Brain microvascular endothelial cell (primary cell): ENCODE measurements around the gene SNAPC2.
"Not testable (repeated sequence)": the region's sequence is repeated elsewhere in the genome, so short reads cannot be mapped to it uniquely, and the experiment has no call there.

ENCODE experiments used
- DNase-seq: peaks from one replicate; pipeline ENCODE4 v3.0.0-alpha.2; 2020
- H3K27ac ChIP-seq: fragments of 250-450 bp; sonication (Bioruptor Pico); 2 replicates; pipeline ENCODE4 v1.5.1; 2020; ENCODE audit warnings: mild to moderate bottlenecking, moderate library complexity
- H3K27me3 ChIP-seq: fragments of 250-450 bp; sonication (Bioruptor Pico); replicated peaks from 2 replicates; pipeline ENCODE4 v1.5.1; 2020; ENCODE audit warnings: mild to moderate bottlenecking
- H3K36me3 ChIP-seq: fragments of 250-450 bp; sonication (Bioruptor Pico); replicated peaks from 2 replicates; pipeline ENCODE4 v1.5.1; 2020; ENCODE audit warnings: mild to moderate bottlenecking
- H3K4me3 ChIP-seq: 2 replicates; pipeline ENCODE4 v1.5.1; 2011; ENCODE audit warnings: low read depth, mild to moderate bottlenecking, control low read depth, low read length, moderate library complexity
- CTCF ChIP-seq: IDR thresholded peaks from 2 replicates; pipeline ENCODE4 v1.5.1; 2011; ENCODE audit warnings: low read depth, mild to moderate bottlenecking, moderate library complexity, low read length, control low read depth, inconsistent platforms; ENCODE audit errors: missing control alignments
- in situ Hi-C: cut with HindIII; loops from 2 replicates; pipeline ENCODE4 v1.10.0; 2017; ENCODE audit warnings: low sequenced_read_pairs, low pct_ligation_motif_present

Gene SNAPC2

GRCh38 chr19:7917267-7918061 lies 2.7 kb upstream of the SNAPC2 start:
- Histone ChIP-seq H3K27ac (no peak overlapping the region), H3K4me3 (peak overlapping the region; percentile 35), H3K36me3 (peaks cover 8% of the 10 kb centered on the region), H3K27me3 (peaks cover 14% of the 10 kb centered on the region)
- in situ Hi-C loops, result no loop called here
- DNase-seq, result peak; percentile 29
- TF ChIP-seq CTCF, result peak; percentile 65

DNA sequence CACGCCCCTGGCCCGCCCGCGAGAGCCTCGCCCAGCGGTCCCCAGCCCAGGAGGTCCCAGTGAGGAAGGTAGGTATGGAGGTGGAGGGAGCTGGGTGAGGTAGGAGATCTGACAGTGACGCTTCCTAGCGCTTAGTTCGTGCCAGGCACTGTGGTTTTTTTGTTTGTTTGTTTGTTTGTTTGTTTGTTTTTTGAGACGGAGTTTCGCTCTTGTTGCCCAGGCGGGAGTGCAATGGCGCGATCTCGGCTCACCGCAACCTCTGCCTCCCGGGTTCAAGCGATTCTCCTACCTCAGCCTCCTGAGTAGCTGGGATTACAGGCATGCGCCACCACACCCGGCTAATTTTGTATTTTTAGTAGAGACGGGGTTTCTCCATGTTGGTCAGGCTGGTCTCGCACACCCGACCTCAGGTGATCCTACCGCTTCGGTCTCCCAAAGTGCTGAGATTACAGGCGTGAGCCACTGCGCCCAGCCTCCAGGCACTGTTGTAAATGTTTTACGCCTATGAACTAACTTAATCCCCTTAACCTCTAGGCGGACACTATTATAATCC lies 2.0 kb upstream of the SNAPC2 start:
- H3K36me3 ChIP-seq, in situ Hi-C loops, H3K27ac ChIP-seq, DNase-seq: not testable (repeated sequence)
- peaks cover 14% of the 10 kb centered on the region for H3K27me3 ChIP-seq
- peak overlapping the region; percentile 12 for H3K4me3 ChIP-seq

- in situ Hi-C loops, result no loop called here
- Histone ChIP-seq H3K36me3 (peaks cover 10% of the 10 kb centered on the region), H3K27me3 (peaks cover 14% of the 10 kb centered on the region), H3K27ac (no peak overlapping the region), H3K4me3 (no peak overlapping the region)
- no peak for TF ChIP-seq CTCF
- no peak for DNase-seq
These were observed 1.3 kb upstream of the SNAPC2 start for GRCh38 chr19:7918615-7919421.

GRCh38 chr19:7920519-7921301 lies 572 bp downstream of the SNAPC2 start:
- TF ChIP-seq CTCF, result no peak
- Histone ChIP-seq H3K36me3 (peaks cover 10% of the 10 kb centered on the region), H3K4me3 (peak overlapping the region; percentile 66), H3K27ac (peak overlapping the region; percentile 54), H3K27me3 (peaks cover 11% of the 10 kb centered on the region)
- peak; percentile 98 for DNase-seq
- in situ Hi-C loops, result no loop called here

DNA sequence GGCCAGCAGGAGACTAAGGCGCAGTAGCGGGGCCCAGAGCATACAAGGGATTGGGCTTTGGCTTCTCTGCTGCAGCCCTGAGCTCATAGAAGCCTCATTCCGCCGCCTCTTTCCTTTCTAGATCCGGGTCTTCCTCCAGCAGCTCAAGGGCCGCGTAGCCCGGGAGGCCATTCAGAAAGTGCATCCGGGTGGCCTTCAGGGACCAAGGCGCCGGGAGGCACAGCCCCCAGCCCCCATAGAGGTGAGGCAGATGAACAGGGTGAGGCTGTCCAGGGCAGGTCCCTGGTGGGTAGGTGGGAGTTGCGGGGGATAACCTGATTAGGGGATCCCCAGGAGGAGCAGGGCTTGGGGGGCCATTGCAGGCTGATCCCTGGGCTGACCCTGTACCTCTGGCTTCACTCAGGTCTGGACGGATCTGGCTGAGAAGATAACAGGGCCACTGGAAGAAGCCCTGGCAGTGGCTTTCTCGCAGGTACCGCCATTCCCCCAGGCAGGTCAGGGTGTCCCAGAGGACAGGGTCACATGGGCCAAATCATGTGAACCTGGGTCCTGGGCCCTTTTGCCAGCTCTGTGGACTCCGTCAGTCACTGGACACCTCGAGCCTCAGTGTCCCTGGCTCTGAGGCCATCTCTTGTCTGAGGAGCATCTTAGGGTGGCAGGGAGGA lies 1.3 kb downstream of the SNAPC2 start:
- TF ChIP-seq CTCF, result no peak
- in situ Hi-C loops, result no loop called here

More for the DNA sequence above, 1.3 kb downstream of the SNAPC2 start:
- no peak for DNase-seq
- Histone ChIP-seq H3K27me3 (peaks cover 8% of the 10 kb centered on the region), H3K4me3 (peak overlapping the region; percentile 57), H3K36me3 (peaks cover 10% of the 10 kb centered on the region), H3K27ac (peak overlapping the region; percentile 54)
